PC-3 (cell line): Measurements from ENCODE around the gene KRTAP10-4. TPM values are rescaled to one million over a fixed set of nuclear protein-coding genes. Genes with fewer than 3 reads are reported as not detected.

ENCODE experiments used
- ATAC-seq: fragments of 200-7000 bp; cut with Tn5 transposase; 2 replicates; pipeline ENCODE4 v1.9.1; 2020; ENCODE audit warnings: mild to moderate bottlenecking, moderate library complexity
- BruUV-seq: library from RNA; stranded (reverse); fragments of 400-500 nt; replicated peaks from 2 replicates; lab custom pipeline; 2021; lab: Mats Ljungman, UMichigan
- CTCF ChIA-PET: fragments of 300-600 bp; sonication (Branson Sonifier 250); formaldehyde crosslinking; loops from one replicate; lab custom pipeline; 2022; ENCODE audit warnings: antibody characterized with exemption; lab: Charles Lee
- POLR2A ChIA-PET: fragments of 300-600 bp; sonication (Branson Sonifier 250); formaldehyde crosslinking; loops from one replicate; lab custom pipeline; 2022; ENCODE audit warnings: antibody characterized with exemption; ENCODE audit not compliant: unreplicated experiment; lab: Charles Lee
- DNase-seq: peaks from one replicate; pipeline ENCODE4 v3.0.0-alpha.2; 2015
- H2AFZ ChIP-seq: fragments of 300-600 bp; sonication (generic); 2 replicates; pipeline ENCODE4 v1.6.0; 2016; ENCODE audit warnings: antibody characterized with exemption, low read length
- H3F3A ChIP-seq: fragments of 300-600 bp; sonication (generic); one replicate; pipeline ENCODE4 v1.6.0; 2017; ENCODE audit warnings: antibody characterized with exemption, low read length, control low read depth, mild to moderate bottlenecking; ENCODE audit not compliant: unreplicated experiment
- H3K27ac ChIP-seq: fragments of 300-600 bp; sonication (generic); 2 replicates; pipeline ENCODE4 v1.5.1; 2016; ENCODE audit warnings: mild to moderate bottlenecking, low read length
- H3K27me3 ChIP-seq: fragments of 300-600 bp; sonication (generic); 2 replicates; pipeline ENCODE4 v1.6.1; 2016; ENCODE audit warnings: low read length, mixed read lengths
- H3K36me3 ChIP-seq: fragments of 300-600 bp; sonication (generic); 2 replicates; pipeline ENCODE4 v1.6.1; 2016; ENCODE audit warnings: low read depth, mixed run types, low read length, mixed read lengths
- H3K4me1 ChIP-seq: fragments of 300-600 bp; sonication (generic); 2 replicates; pipeline ENCODE4 v1.5.1; 2016; ENCODE audit warnings: low read length; ENCODE audit not compliant: insufficient read depth
- H3K4me2 ChIP-seq: fragments of 300-600 bp; sonication (generic); 2 replicates; pipeline ENCODE4 v1.6.0; 2016; ENCODE audit warnings: low read length
- H3K4me3 ChIP-seq: fragments of 300-600 bp; sonication (generic); 2 replicates; pipeline ENCODE4 v1.5.1; 2016; ENCODE audit warnings: mild to moderate bottlenecking, low read length, mixed read lengths
- H3K79me2 ChIP-seq: fragments of 300-600 bp; sonication (generic); 2 replicates; pipeline ENCODE4 v1.6.1; 2017; ENCODE audit warnings: low read length, mixed read lengths
- H3K9ac ChIP-seq: fragments of 300-600 bp; sonication (generic); 2 replicates; pipeline ENCODE4 v1.6.0; 2016; ENCODE audit warnings: mild to moderate bottlenecking, low read length
- H3K9me2 ChIP-seq: fragments of 300-600 bp; sonication (generic); replicated peaks from 2 replicates; pipeline ENCODE4 v1.6.1; 2016; ENCODE audit warnings: mixed run types, low read length, mixed read lengths
- H3K9me3 ChIP-seq: fragments of 300-600 bp; sonication (generic); 2 replicates; pipeline ENCODE4 v1.6.1; 2016; ENCODE audit warnings: low read length, mixed read lengths
- H4K20me1 ChIP-seq: fragments of 300-600 bp; sonication (generic); 2 replicates; pipeline ENCODE4 v1.6.1; 2016; ENCODE audit warnings: low read length, mixed read lengths
- EZH2 ChIP-seq: fragments of 300-600 bp; sonication (generic); IDR thresholded peaks from one replicate; pipeline ENCODE4 v1.6.1; 2017; ENCODE audit warnings: antibody characterized with exemption, mild to moderate bottlenecking, low read length; ENCODE audit not compliant: unreplicated experiment
- EZH2phosphoT487 ChIP-seq: fragments of 300-600 bp; sonication (generic); IDR thresholded peaks from 2 replicates; pipeline ENCODE4 v1.6.1; 2018; ENCODE audit warnings: mild to moderate bottlenecking, antibody characterized with exemption, low read length, borderline replicate concordance
- intact Hi-C: fragments of 100-400 bp; cut with micrococcal nuclease; formaldehyde crosslinking; loops from 2 replicates; pipeline ENCODE4 v1.9.0; 2023
- total RNA-seq: library from RNA; depleted of rRNA; stranded (reverse); fragments of >200 nt; gene quantifications from 2 replicates; pipeline ENCODE4 v1.2.3, GENCODE V29; 2014
- TF ChIP-seq, protein P1 (sequence below): fragments of 300-600 bp; sonication (generic); conservative IDR thresholded peaks from 2 replicates; pipeline ENCODE4 v1.5.1; 2017; ENCODE audit warnings: antibody characterized with exemption, low read depth, mild to moderate bottlenecking, low read length

The KRTAP10-4 gene
- total RNA-seq, 1 experiment from 2014 or later = not detected

DNA sequence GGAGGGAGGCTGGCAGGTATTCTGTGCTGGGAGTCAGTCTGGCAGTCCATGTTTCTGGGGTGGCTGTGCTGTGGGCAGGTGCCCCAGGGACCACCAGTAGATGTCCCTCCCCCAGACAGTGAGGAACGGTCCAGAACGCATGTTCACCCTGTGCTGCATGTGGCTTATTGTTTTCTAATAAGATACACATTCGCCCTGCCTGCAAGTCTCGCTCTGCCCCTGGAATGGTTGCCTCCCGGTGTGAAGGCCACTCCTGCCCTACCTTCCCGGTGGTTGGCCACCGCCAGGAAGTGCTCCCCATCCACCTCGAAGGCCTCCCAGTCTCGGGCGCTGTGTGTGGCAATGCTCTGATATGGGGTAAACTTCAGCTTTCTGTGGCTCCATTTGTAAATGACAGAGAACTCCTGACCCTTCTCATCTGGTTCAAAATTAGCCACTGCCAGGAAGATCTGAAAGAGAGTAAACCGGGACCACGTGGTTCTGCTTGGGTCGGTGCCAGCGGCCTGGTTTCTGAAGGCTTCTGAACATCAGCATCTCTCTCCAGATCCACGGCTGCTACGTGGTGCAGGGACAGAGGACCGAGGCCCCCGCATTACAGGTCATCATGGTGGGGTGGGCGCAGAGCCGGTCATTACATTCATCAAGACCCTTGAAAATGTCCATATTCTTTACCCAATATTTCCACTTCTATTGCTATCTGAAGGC, 48.0 kb upstream of the KRTAP10-4 start:
- Histone ChIP-seq H3F3A (no peaks in the 10 kb centered on the region), H3K36me3 (no peaks in the 10 kb centered on the region; the same call in 1 of the 2 replicates), H3K4me2 (no peak overlapping the region), H3K27ac (no peak overlapping the region), H3K9me3 (peaks cover 8% of the 10 kb centered on the region; the same call in 1 of the 2 replicates), H3K4me3 (no peak overlapping the region), H4K20me1 (no peaks in the 10 kb centered on the region), H3K9me2 (no peaks in the 10 kb centered on the region), H3K9ac (no peak overlapping the region), H2AFZ (no peak overlapping the region), H3K79me2 (no peaks in the 10 kb centered on the region), H3K27me3 (no peaks in the 10 kb centered on the region), H3K4me1 (no peaks in the 10 kb centered on the region)
- ATAC-seq = no peak
- no peak for TF ChIP-seq EZH2
- TF ChIP-seq, protein P1, sequence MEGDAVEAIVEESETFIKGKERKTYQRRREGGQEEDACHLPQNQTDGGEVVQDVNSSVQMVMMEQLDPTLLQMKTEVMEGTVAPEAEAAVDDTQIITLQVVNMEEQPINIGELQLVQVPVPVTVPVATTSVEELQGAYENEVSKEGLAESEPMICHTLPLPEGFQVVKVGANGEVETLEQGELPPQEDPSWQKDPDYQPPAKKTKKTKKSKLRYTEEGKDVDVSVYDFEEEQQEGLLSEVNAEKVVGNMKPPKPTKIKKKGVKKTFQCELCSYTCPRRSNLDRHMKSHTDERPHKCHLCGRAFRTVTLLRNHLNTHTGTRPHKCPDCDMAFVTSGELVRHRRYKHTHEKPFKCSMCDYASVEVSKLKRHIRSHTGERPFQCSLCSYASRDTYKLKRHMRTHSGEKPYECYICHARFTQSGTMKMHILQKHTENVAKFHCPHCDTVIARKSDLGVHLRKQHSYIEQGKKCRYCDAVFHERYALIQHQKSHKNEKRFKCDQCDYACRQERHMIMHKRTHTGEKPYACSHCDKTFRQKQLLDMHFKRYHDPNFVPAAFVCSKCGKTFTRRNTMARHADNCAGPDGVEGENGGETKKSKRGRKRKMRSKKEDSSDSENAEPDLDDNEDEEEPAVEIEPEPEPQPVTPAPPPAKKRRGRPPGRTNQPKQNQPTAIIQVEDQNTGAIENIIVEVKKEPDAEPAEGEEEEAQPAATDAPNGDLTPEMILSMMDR = no peak
- no peak for TF ChIP-seq EZH2phosphoT487
- BruUV-seq = no TSS peak
- POLR2A ChIA-PET = no interaction called here
- intact Hi-C loops = no loop called here
- no peak for DNase-seq
- CTCF ChIA-PET = no interaction called here

DNA sequence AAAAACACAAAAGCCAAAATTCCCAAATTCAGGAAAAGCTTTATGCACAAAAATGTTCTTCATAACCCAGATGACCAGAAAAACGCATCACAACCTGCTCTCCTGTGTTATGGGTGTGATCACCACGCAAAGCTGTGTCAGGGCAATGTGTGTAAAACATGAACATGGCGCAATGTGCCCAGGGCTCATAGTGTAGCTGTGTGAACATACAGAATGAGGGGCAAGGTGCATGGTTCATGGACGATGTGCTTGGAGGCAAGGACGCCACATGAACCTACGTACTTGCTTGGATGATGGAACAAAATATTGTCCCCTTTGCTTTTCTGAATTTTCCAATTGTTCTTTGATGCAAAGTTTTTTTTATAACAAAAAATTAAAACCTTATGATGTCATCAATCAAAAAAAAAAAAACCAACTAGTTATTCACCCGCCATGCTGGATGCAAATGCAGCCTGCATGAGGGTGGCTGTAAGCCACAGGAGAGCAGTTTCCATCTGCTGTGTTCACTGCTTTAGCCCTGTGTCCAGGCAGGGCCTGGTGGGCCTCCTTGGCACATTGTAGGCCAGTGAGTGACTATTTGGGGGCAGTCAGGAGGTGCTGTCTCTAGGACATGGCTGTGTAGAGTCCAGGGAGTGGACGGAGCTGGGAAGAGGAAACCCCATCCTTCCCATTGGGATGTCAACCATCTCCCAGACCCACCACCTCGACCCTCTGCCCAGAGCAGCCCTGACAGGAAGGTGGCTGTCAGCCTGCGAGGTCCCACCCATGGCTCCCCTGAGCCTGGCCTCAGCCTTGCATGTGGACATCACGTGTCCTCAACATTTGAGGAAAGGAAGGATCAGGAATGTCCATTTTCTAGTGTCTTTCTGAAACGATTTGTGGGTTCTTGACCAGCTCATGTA, 47.2 kb upstream of the KRTAP10-4 start:
- no peak for TF ChIP-seq EZH2
- TF ChIP-seq EZH2phosphoT487 = no peak
- TF ChIP-seq, protein P1 = no peak
- no peaks in the 10 kb centered on the region; the same call in 1 of the 2 replicates for H3K36me3 ChIP-seq
- ATAC-seq (no peak), DNase-seq (no peak)
- intact Hi-C loops = no loop called here
- no peaks in the 10 kb centered on the region for H3F3A ChIP-seq
- ChIA-PET POLR2A (no interaction called here), CTCF (no interaction called here)
- no peak overlapping the region for H3K27ac ChIP-seq
- no peaks in the 10 kb centered on the region for H3K9me2 ChIP-seq
- H4K20me1 ChIP-seq = no peaks in the 10 kb centered on the region
- no TSS peak for BruUV-seq
- H3K4me3 ChIP-seq = no peak overlapping the region
- H3K9ac ChIP-seq = no peak overlapping the region
- no peaks in the 10 kb centered on the region for H3K79me2 ChIP-seq
- H3K9me3 ChIP-seq = peaks cover 8% of the 10 kb centered on the region; the same call in 1 of the 2 replicates
- no peaks in the 10 kb centered on the region for H3K27me3 ChIP-seq
- H3K4me1 ChIP-seq = no peaks in the 10 kb centered on the region
- no peak overlapping the region for H2AFZ ChIP-seq
- H3K4me2 ChIP-seq = no peak overlapping the region
